Mesenchymal stem cell (in vitro differentiated cells and primary cell): ENCODE measurements around the gene RNF186.

Source experiments
- DNase-seq: peaks from one replicate; pipeline ENCODE4 v3.0.0-alpha.2; 2013
- H2AFZ ChIP-seq: one replicate; pipeline ENCODE4 v1.6.1; 2013; ENCODE audit warnings: low read depth, mild to moderate bottlenecking, control low read depth, inconsistent platforms, low read length, moderate library complexity
- H2AK5ac ChIP-seq: 2 replicates; pipeline ENCODE4 v1.6.1; 2013; ENCODE audit warnings: low read length, moderate library complexity, mild to moderate bottlenecking, inconsistent platforms; ENCODE audit not compliant: severe bottlenecking
- H2BK120ac ChIP-seq: one replicate; pipeline ENCODE4 v1.6.1; 2013; ENCODE audit warnings: low read depth, mild to moderate bottlenecking, inconsistent platforms, low read length, moderate library complexity
- H2BK12ac ChIP-seq, 2 experiments: one replicate each; pipeline ENCODE4 v1.6.1; 2013; ENCODE audit warnings: inconsistent platforms in 2 of 2, low read length in 2 of 2, mild to moderate bottlenecking in 2 of 2, moderate library complexity in 2 of 2, control low read depth in 1 of 2
- H2BK15ac ChIP-seq: one replicate; pipeline ENCODE4 v1.6.1; 2013; ENCODE audit warnings: mild to moderate bottlenecking, low read depth, inconsistent platforms; ENCODE audit not compliant: poor library complexity, severe bottlenecking
- H2BK5ac ChIP-seq: 2 replicates; pipeline ENCODE4 v1.6.1; 2013; ENCODE audit warnings: low read depth, mild to moderate bottlenecking, low read length, control low read depth, inconsistent platforms; ENCODE audit not compliant: poor library complexity, severe bottlenecking
- H3K14ac ChIP-seq, 2 experiments: one replicate each; pipeline ENCODE4 v1.6.1; 2013; ENCODE audit warnings: inconsistent platforms in 2 of 2, low read length in 2 of 2, control low read depth in 1 of 2, mild to moderate bottlenecking in 1 of 2, moderate library complexity in 1 of 2
- H3K18ac ChIP-seq, 2 experiments: one replicate each; pipeline ENCODE4 v1.6.1; 2013; ENCODE audit warnings: inconsistent platforms in 2 of 2, low read length in 2 of 2, control low read depth in 1 of 2, low read depth in 1 of 2, mild to moderate bottlenecking in 1 of 2
- H3K23ac ChIP-seq, 2 experiments: one replicate each; pipeline ENCODE4 v1.6.1; 2013; ENCODE audit warnings: inconsistent platforms in 2 of 2, low read length in 2 of 2, mild to moderate bottlenecking in 2 of 2, moderate library complexity in 2 of 2, control low read depth in 1 of 2
- H3K27ac ChIP-seq: 2 replicates; pipeline ENCODE4 v1.5.1; 2013; ENCODE audit warnings: mild to moderate bottlenecking, moderate library complexity, low read length, control low read depth, inconsistent platforms; ENCODE audit not compliant: poor library complexity, severe bottlenecking
- H3K27me3 ChIP-seq, 2 experiments: 2 replicates each; pipeline versions ENCODE4 v1.6.1 to v1.7.0; 2013; ENCODE audit warnings: low read length in 2 of 2, mild to moderate bottlenecking in 2 of 2, moderate library complexity in 2 of 2, control low read depth in 1 of 2, inconsistent platforms in 1 of 2; ENCODE audit not compliant: control insufficient read depth in 1 of 2, insufficient read depth in 1 of 2
- H3K36me3 ChIP-seq, 2 experiments: 2 replicates each; pipeline versions ENCODE4 v1.6.1 to v1.7.0; 2013; ENCODE audit warnings: low read length in 2 of 2, control low read depth in 1 of 2, inconsistent platforms in 1 of 2, low read depth in 1 of 2, mild to moderate bottlenecking in 1 of 2; ENCODE audit not compliant: insufficient read depth in 2 of 2, control insufficient read depth in 1 of 2
- H3K4ac ChIP-seq, 2 experiments: one replicate each; pipeline ENCODE4 v1.6.1; 2013; ENCODE audit warnings: inconsistent platforms in 2 of 2, low read length in 2 of 2, mild to moderate bottlenecking in 2 of 2, moderate library complexity in 2 of 2, control low read depth in 1 of 2, low read depth in 1 of 2
- H3K4me1 ChIP-seq: 2 replicates; pipeline ENCODE4 v1.6.1; 2013; ENCODE audit warnings: low read depth, low read length, control low read depth; ENCODE audit not compliant: control insufficient read depth, insufficient read depth
- H3K4me2 ChIP-seq: 2 replicates; pipeline ENCODE4 v1.6.1; 2013; ENCODE audit warnings: low read length, mild to moderate bottlenecking, inconsistent platforms; ENCODE audit not compliant: poor library complexity, severe bottlenecking
- H3K4me3 ChIP-seq, 2 experiments: 2 replicates each; pipeline versions ENCODE4 v1.5.1 to v1.7.0; 2013; ENCODE audit warnings: low read length in 2 of 2, mild to moderate bottlenecking in 2 of 2, control low read depth in 1 of 2, low read depth in 1 of 2; ENCODE audit not compliant: insufficient read depth in 1 of 2
- H3K79me1 ChIP-seq: replicated peaks from 2 replicates; pipeline ENCODE4 v1.6.1; 2013; ENCODE audit warnings: mild to moderate bottlenecking, control low read depth, low read length, inconsistent platforms; ENCODE audit not compliant: poor library complexity, severe bottlenecking
- H3K9ac ChIP-seq: 2 replicates; pipeline ENCODE4 v1.7.0; 2013; ENCODE audit warnings: mild to moderate bottlenecking, low read length, moderate library complexity
- H3K9me3 ChIP-seq: 2 replicates; pipeline ENCODE4 v1.7.0; 2013; ENCODE audit warnings: mild to moderate bottlenecking, low read length; ENCODE audit not compliant: control insufficient read depth
- H4K8ac ChIP-seq: one replicate; pipeline ENCODE4 v1.6.1; 2013; ENCODE audit warnings: inconsistent platforms, mild to moderate bottlenecking, low read length, moderate library complexity
- H4K91ac ChIP-seq: one replicate; pipeline ENCODE4 v1.6.1; 2013; ENCODE audit warnings: mild to moderate bottlenecking, low read length, inconsistent platforms
- WGBS: methylation state at CpG from one replicate; pipeline ENCODE4 v1.1.7; 2013; ENCODE audit warnings: mixed read lengths; 5-methylcytosine and 5-hydroxymethylcytosine counted together

RNF186 gene

GRCh38 chr1:19780267-19780877 lies 34.7 kb downstream of the RNF186 start:
- Histone ChIP-seq H3K27me3 (no peaks in the 10 kb centered on the region), H3K9ac (no peak overlapping the region), H4K91ac (no peak overlapping the region), H3K18ac (no peak overlapping the region), H3K27ac (no peak overlapping the region), H3K4ac (no peak overlapping the region), H2AFZ (no peak overlapping the region), H2BK5ac (no peak overlapping the region), H4K8ac (no peak overlapping the region), H3K4me1 (no peaks in the 10 kb centered on the region), H3K36me3 (peaks cover 25 to 51% of the 10 kb centered on the region in 2 experiments), H2BK15ac (no peak overlapping the region), H3K79me1 (no peaks in the 10 kb centered on the region), H3K4me3 (no peak overlapping the region), H3K14ac (no peak overlapping the region), H3K23ac (no peak overlapping the region), H2BK12ac (no peak overlapping the region), H2AK5ac (no peak overlapping the region), H2BK120ac (no peak overlapping the region), H3K9me3 (no peaks in the 10 kb centered on the region), H3K4me2 (no peak overlapping the region)
- WGBS: 85% methylated on average over 10 of the region's 11 CpGs
- no peak for DNase-seq

GRCh38 chr1:19776933-19777332 lies 38.1 kb downstream of the RNF186 start:
- Histone ChIP-seq H3K4me1 (no peaks in the 10 kb centered on the region), H2AFZ (no peak overlapping the region), H4K91ac (no peak overlapping the region), H3K23ac (no peak overlapping the region), H3K27me3 (no peaks in the 10 kb centered on the region), H3K4me2 (no peak overlapping the region), H3K4me3 (no peak overlapping the region), H3K18ac (no peak overlapping the region), H4K8ac (no peak overlapping the region), H3K14ac (no peak overlapping the region), H3K9ac (no peak overlapping the region), H2BK15ac (no peak overlapping the region), H3K79me1 (no peaks in the 10 kb centered on the region), H2BK120ac (no peak overlapping the region), H2BK5ac (no peak overlapping the region), H2BK12ac (no peak overlapping the region), H3K9me3 (no peaks in the 10 kb centered on the region), H3K36me3 (peaks cover 37 to 46% of the 10 kb centered on the region in 2 experiments), H2AK5ac (no peak overlapping the region), H3K27ac (no peak overlapping the region), H3K4ac (no peak overlapping the region)
- DNase-seq: no peak
- WGBS: 95% methylated on average over 4 of the region's 4 CpGs

- no peaks in the 10 kb centered on the region for H3K27me3 ChIP-seq
Measured at GRCh38 chr1:19776287-19776686, 38.8 kb downstream of the RNF186 start.

GRCh38 chr1:19775831-19776230 lies 39.3 kb downstream of the RNF186 start:
- Histone ChIP-seq H3K27ac (no peak overlapping the region), H2AFZ (no peak overlapping the region), H3K4me1 (no peaks in the 10 kb centered on the region), H3K18ac (no peak overlapping the region), H3K9me3 (no peaks in the 10 kb centered on the region), H2BK15ac (no peak overlapping the region), H2BK12ac (no peak overlapping the region), H2BK120ac (no peak overlapping the region), H3K27me3 (no peaks in the 10 kb centered on the region), H3K4me3 (no peak overlapping the region), H3K36me3 (peaks cover 42 to 46% of the 10 kb centered on the region in 2 experiments), H2BK5ac (no peak overlapping the region), H3K4me2 (no peak overlapping the region), H3K9ac (no peak overlapping the region), H3K79me1 (no peaks in the 10 kb centered on the region), H3K14ac (no peak overlapping the region), H3K23ac (no peak overlapping the region), H3K4ac (no peak overlapping the region), H4K91ac (no peak overlapping the region), H4K8ac (no peak overlapping the region), H2AK5ac (no peak overlapping the region)
- WGBS: 94% methylated on average over 6 of the region's 9 CpGs
- no peak for DNase-seq

More at GRCh38 chr1:19776287-19776686, 38.8 kb downstream of the RNF186 start:
- Histone ChIP-seq H3K23ac (no peak overlapping the region), H3K4me3 (no peak overlapping the region), H3K9ac (no peak overlapping the region), H3K18ac (no peak overlapping the region), H3K79me1 (no peaks in the 10 kb centered on the region), H2BK12ac (no peak overlapping the region), H3K9me3 (no peaks in the 10 kb centered on the region), H3K4ac (no peak overlapping the region), H3K36me3 (peaks cover 41 to 45% of the 10 kb centered on the region in 2 experiments), H3K14ac (no peak overlapping the region), H2AK5ac (no peak overlapping the region), H2BK15ac (no peak overlapping the region), H2BK5ac (no peak overlapping the region), H3K4me1 (no peaks in the 10 kb centered on the region), H2BK120ac (no peak overlapping the region), H2AFZ (no peak overlapping the region), H3K27ac (no peak overlapping the region), H3K4me2 (no peak overlapping the region), H4K91ac (no peak overlapping the region), H4K8ac (no peak overlapping the region)
- WGBS: 81% methylated on average over 2 of the region's 5 CpGs
- no peak for DNase-seq
